Measurements from ENCODE around the gene ZNF229.
"Not testable (repeated sequence)": the region's sequence is repeated elsewhere in the genome, so short reads cannot be mapped to it uniquely, and the experiment has no call there.

Gene ZNF229

GRCh38 chr19:44447916-44448674 is at the start of gene ZNF229:
Gene ZNF229, minus strand, starts transcription at chr19:44448472. Its CDS starts 5,625 bp downstream, at chr19:44442847.
- in situ Hi-C loops (cut with HindIII; ENCODE audit: low pct_ligation_motif_present, low pct_unique_long_range_greater_than_20kb, low sequenced_read_pairs) = no loop called here
- DNase-seq = peak; percentile 19

GRCh38 chr19:44496711-44497110 is 48.4 kb upstream of the ZNF229 start:
- in situ Hi-C loops (cut with HindIII; ENCODE audit: low pct_ligation_motif_present, low pct_unique_long_range_greater_than_20kb, low sequenced_read_pairs) = no loop called here
- DNase-seq = no peak

DNA sequence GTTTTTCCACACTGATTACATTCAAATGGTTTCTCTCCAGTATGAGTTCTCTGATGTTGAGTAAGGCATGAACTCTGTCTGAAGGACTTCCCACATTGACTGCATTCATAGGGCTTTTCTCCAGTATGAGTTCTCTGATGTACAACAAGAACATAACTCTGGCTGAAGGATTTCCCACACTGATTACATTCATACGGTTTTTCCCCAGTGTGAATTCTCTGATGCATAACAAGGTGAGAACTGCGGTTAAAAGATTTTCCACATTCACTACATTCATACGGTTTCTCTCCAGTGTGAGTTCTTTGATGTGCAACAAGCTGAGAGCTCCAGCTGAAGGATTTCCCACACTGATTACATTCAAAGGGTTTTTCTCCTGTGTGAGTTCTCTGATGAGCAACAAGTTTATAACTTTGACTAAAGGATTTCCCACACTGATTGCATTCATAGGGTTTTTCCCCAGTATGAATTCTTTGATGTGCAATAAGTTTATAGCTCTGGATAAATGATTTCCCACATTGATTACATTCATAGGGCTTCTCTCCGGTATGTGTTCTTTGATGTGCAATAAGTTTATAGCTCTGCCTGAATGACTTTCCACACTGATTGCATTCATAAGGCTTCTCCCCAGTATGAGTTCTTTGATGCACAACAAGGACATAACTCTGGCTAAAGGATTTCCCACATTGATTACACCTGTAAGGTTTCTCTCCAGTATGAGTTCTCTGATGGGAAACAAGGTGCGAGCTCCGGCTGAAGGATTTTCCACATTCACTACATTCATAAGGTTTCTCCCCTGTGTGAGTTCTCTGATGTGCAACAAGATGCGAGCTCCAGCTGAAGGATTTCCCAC is 28.5 kb upstream of the ZNF229 start:
- in situ Hi-C loops (cut with HindIII; ENCODE audit: low pct_ligation_motif_present, low pct_unique_long_range_greater_than_20kb, low sequenced_read_pairs) = no loop called here
- DNase-seq = peak; percentile 14

- DNase-seq; in situ Hi-C loops (cut with HindIII; ENCODE audit: low pct_ligation_motif_present, low pct_unique_long_range_greater_than_20kb, low sequenced_read_pairs): not testable (repeated sequence)
These were observed 20.5 kb upstream of the ZNF229 start for GRCh38 chr19:44468730-44469129.

DNA sequence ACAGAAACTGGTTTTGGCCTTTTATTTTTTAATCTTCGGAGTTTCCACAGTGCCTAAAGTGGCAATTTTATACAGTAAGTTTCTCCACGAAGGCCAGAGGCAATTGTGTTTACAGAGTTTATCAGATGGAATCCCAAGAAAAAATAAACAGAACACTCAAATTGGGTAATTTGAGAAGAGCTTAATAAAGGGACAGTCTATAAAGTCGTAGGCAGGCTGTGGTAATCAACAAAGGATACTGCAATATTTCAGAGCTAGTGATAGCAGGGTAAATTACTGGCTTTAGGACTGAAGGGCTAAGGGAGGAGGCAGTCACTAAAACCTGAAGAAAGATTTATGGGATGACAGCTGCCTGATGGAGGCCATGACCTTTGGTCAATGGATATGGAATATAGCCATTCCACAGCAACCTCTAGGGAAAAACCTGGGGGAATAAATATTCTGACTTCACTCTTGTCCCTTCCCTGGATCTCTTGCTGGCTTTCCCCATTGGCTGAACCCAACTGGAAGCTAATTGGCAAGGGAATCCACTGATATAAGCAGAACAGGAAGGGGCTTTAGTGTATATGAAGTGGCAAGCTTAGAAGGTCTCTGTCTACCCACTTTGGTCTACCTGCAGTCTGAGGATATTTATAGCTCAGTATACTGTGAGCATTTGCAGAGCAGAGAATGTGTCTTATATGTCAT is 14.5 kb upstream of the ZNF229 start:
- DNase-seq; in situ Hi-C loops (cut with HindIII; ENCODE audit: low pct_ligation_motif_present, low pct_unique_long_range_greater_than_20kb, low sequenced_read_pairs): not testable (repeated sequence)

DNA sequence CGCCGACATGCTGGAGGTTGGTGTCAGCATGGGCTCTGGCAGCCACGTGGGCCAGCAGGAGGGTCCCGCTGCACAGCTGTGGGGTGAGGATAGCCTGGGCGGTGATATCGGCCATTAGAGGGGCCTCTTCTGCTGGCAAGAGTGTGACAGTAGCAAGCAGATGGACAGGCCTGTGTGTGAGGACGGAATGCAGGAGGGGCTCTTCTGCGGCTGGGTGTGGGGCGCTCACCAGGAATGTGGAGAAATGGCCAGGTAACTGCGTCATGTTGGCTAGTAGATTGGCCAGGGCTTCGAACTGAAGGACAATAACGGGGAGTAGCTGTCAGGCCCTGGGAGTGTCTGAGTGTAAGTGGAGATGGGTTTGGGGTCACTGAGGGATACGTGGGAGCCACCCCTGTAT is 7.7 kb upstream of the ZNF229 start:
- in situ Hi-C loops (cut with HindIII; ENCODE audit: low pct_ligation_motif_present, low pct_unique_long_range_greater_than_20kb, low sequenced_read_pairs); DNase-seq: not testable (repeated sequence)

DNA sequence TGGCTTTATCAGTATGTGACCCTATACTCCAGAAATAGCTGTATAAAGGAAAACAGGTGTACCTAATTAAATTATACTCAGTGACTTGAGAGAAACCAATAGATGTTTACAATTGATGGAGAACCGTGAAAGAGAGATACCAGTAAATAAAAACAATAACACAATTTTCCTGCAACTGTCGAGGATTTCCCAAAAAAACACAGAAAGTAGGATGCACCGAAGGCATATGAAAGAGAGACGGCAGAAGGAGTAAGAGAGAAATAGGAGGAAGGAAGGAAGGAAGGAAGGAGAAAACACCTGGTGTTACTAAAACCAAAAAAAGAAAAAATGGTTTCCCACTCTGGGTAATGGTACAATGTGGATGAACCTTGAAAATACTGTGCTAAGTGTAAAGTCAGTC is 6.8 kb upstream of the ZNF229 start:
- DNase-seq = no peak
- in situ Hi-C loops (cut with HindIII; ENCODE audit: low pct_ligation_motif_present, low pct_unique_long_range_greater_than_20kb, low sequenced_read_pairs) = no loop called here

DNA sequence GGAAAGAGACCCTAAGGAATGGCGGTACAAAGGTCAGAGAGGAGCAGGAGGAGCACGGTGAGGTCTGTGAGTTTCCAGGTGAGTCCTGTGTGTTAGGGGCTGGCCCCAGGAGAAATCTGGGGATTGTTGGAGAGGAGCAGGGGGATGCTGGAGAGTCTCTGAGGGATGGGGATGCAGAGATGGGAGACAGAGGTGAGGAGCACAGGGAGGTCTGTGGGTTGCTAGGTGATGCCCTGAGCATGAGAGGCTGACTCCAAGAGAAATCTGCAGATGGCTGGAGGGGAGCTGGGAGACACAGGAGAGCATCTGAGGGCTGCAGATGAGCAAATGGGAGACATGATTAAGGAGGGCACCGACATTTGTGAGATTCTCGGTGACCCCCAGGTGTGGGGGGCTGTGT is 4.1 kb upstream of the ZNF229 start:
- in situ Hi-C loops (cut with HindIII; ENCODE audit: low pct_ligation_motif_present, low pct_unique_long_range_greater_than_20kb, low sequenced_read_pairs) = no loop called here
- no peak for DNase-seq

GRCh38 chr19:44451687-44452086 is 3.4 kb upstream of the ZNF229 start:
- DNase-seq = no peak
- in situ Hi-C loops (cut with HindIII; ENCODE audit: low pct_ligation_motif_present, low pct_unique_long_range_greater_than_20kb, low sequenced_read_pairs) = no loop called here

DNA sequence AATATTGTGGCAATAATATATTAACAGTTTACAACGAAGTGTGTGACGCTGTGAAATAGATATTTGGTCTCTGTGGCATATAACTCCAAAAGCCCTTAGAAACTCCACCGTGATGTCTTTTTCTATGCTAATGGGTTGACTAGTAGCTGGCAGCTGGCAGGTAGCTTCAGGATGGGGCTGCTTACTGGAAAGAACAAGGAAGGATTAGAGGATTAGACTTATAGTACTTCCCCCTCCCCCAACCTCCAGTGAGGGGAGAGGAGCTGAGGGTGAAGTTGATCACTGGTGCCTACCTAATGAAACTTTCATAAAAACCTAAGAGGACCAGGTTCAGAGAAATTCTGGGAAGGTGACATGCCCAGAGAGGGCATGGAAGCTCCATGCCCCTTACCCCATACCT is 9.8 kb downstream of the ZNF229 start:
- DNase-seq = no peak
- in situ Hi-C loops (cut with HindIII; ENCODE audit: low pct_ligation_motif_present, low pct_unique_long_range_greater_than_20kb, low sequenced_read_pairs) = no loop called here

- no peak for DNase-seq
- in situ Hi-C loops (cut with HindIII; ENCODE audit: low pct_ligation_motif_present, low pct_unique_long_range_greater_than_20kb, low sequenced_read_pairs) = no loop called here
These were observed 12.8 kb downstream of the ZNF229 start for GRCh38 chr19:44435441-44435840.

- in situ Hi-C loops (cut with HindIII; ENCODE audit: low pct_ligation_motif_present, low pct_unique_long_range_greater_than_20kb, low sequenced_read_pairs) = no loop called here
- no peak for DNase-seq
These were observed 17.3 kb downstream of the ZNF229 start for GRCh38 chr19:44430956-44431355.

GRCh38 chr19:44415553-44415952 is 32.7 kb downstream of the ZNF229 start:
- in situ Hi-C loops (cut with HindIII; ENCODE audit: low pct_ligation_motif_present, low pct_unique_long_range_greater_than_20kb, low sequenced_read_pairs); DNase-seq: not testable (repeated sequence)

DNA sequence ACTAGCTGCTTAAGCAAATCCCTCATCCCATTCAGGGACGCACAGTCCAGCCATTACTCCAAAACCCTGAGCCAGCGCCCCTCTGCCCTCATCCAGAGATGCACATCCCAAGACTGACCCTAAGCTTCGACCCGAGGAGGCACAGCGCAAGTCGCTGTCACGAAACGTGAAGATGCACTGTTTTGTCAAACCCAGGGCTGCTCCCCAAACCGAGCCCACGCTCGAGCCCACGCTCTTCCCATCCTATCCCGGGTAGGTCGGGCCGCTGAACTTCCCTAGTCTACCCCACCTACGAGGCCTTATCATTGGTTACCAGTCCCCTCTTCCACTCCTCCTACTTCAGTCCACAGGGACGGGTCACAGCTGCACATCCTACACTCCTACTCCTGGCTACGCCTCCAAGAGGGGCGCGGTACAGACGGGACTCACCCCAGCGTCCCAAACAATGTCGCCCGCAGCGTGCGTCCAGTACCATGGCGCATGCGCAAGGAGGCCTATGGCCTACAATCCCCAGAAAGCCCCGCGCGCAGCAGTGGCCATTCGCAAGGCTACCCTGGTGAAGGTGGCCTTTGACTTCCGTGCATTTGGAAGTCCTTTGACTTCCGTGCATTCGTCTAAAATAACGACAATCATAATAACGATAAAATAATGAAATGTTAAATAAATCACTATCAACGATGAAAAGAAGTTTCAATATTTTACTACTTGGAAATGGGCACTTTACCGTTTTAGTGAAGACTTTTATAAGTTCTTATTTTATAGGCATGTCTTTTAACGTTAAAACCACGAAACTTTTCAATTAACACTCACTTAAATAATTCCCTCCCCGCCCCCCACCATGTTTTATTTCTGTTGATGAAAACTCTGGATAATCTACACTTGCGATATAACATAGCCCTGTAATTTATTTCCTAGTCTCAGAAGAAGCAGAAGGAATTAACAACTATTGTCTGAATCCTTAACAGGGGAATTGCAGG is 46.8 kb downstream of the ZNF229 start, which contains the start of gene ZNF285:
ZNF285 (minus strand) TSS at position 470 of the 977 bp plus-strand sequence. CDS start 4,395 bp downstream, outside the sequence.
- peak; percentile 88 for DNase-seq
- in situ Hi-C loops (cut with HindIII; ENCODE audit: low pct_ligation_motif_present, low pct_unique_long_range_greater_than_20kb, low sequenced_read_pairs) = no loop called here

DNA sequence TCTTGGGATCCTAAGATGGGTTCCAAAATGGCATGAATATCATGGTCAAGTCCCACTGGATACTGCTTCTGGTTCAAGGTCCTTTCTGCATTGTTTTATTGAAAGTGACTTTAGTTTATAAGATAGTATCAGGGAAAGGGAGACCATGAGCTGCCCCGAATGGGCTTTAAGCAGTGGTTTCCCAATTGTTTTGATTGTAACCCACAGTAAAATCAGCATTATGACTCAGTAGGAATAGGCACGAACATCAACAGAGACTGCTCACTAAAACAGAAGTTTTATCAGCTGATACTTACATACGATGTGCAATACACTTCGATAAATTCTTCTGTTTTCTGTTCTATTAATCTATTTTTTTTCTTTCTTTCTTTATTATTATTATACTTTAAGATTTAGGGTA is 59.0 kb downstream of the ZNF229 start:
- DNase-seq; in situ Hi-C loops (cut with HindIII; ENCODE audit: low pct_ligation_motif_present, low pct_unique_long_range_greater_than_20kb, low sequenced_read_pairs): not testable (repeated sequence)

All from ACHN (cell line).